ENCODE results near the gene ST6GALNAC5.

DNA sequence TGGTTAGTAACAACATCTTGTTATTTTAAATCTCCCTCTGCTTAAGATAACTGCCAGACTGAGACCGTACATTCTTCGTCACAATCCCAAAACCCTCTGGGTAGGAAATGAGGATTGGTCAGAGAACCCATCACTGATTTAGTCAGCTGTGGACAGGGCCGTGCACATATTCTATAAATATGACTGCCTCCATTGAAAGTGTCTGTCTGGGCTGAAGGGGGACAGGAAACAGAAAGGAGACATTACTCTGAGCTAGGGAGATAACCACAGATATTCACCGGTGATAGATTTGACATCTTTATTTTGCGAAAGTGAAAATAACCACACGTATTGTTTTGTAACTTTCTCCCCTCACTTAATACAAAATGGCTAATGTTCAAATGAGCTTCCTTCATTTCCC is 36.9 kb upstream of the ST6GALNAC5 start:
- no peak for TF ChIP-seq ZBTB20 (CRISPR knock-in tag; IDR thresholded peaks at IDR 0.05; ENCODE audit: borderline replicate concordance, low read depth)
- TF ChIP-seq EP300 (IDR thresholded peaks at IDR 0.05; ENCODE audit: low read depth in 2 of 2, low read length in 2 of 2) = no peak
- no peak for TF ChIP-seq EP300 (CRISPR knock-in tag; IDR thresholded peaks at IDR 0.05; ENCODE audit: borderline replicate concordance)
- TF ChIP-seq KDM5A (IDR thresholded peaks at IDR 0.05; ENCODE audit: borderline replicate concordance, low read length) = no peak
- TF ChIP-seq SP2 (CRISPR knock-in tag; IDR thresholded peaks at IDR 0.05) = no peak
- TF ChIP-seq FOXJ3 (CRISPR knock-in tag; IDR thresholded peaks at IDR 0.05; ENCODE audit: borderline replicate concordance) = no peak

All from HepG2 (cell line).